Left lung (tissue), 14 donors: ENCODE measurements around the gene TLR6. TPM values are rescaled to one million over a fixed set of nuclear protein-coding genes. Genes with fewer than 3 reads are reported as not detected.

Experiments used
- ATAC-seq: fragments of 200-7000 bp; cut with Tn5 transposase; one replicate; pipeline ENCODE4 v1.9.1; 2020; ENCODE audit warnings: moderate library complexity
- DNase-seq, 4 donors: peaks; one replicate each; pipeline ENCODE4 v3.0.0-alpha.2; 2013 to 2020
- H3K27ac ChIP-seq, 2 donors: fragments of 200-600 bp; sonication (generic) in 1 of 2; one replicate each; pipeline versions ENCODE4 v1.5.0 to v1.8.0; 2020 to 2021
- H3K27me3 ChIP-seq, 2 donors: fragments of 200-600 bp; sonication (generic) in 1 of 2; one replicate each; pipeline versions ENCODE4 v1.5.0 to v1.8.0; 2020 to 2021
- H3K36me3 ChIP-seq, 2 donors: fragments of 200-600 bp; sonication (generic) in 1 of 2; one replicate each; pipeline versions ENCODE4 v1.5.0 to v1.8.0; 2020 to 2021
- H3K4me1 ChIP-seq, 2 donors: fragments of 200-600 bp; one replicate each; pipeline ENCODE4 v1.8.0; 2021
- H3K4me3 ChIP-seq, 2 donors: fragments of 200-600 bp; sonication (generic) in 1 of 2; one replicate each; pipeline versions ENCODE4 v1.5.0 to v1.8.0; 2020 to 2021; ENCODE audit warnings: mild to moderate bottlenecking in 1 of 2
- H3K9me3 ChIP-seq, 2 donors: fragments of 200-600 bp; sonication (generic) in 1 of 2; one replicate each; pipeline versions ENCODE4 v1.5.0 to v1.8.0; 2020 to 2021
- CTCF ChIP-seq, 2 donors: fragments of 200-600 bp; sonication (generic) in 1 of 2; IDR thresholded peaks; one replicate each; pipeline versions ENCODE4 v1.5.0 to v1.8.0; 2021; ENCODE audit warnings: antibody characterized with exemption in 2 of 2
- intact Hi-C, 2 donors: fragments of 100-400 bp; cut with DNase I; formaldehyde crosslinking; loops; one replicate each; pipeline versions ENCODE4 v1.11.2 to v1.14.2; 2022
- long read RNA-seq, 12 donors: library from polyadenylated mRNA in 2 of 12; unstranded in 2 of 12; transcript quantifications; one replicate each; pipeline ENCODE4 v2.0.0 and lab custom pipeline, GENCODE V29; 2019 to 2026
- polyA plus RNA-seq, 6 donors: library from polyadenylated mRNA; unstranded; fragments of 120-200 nt; gene quantifications; one replicate each; pipeline ENCODE4 v1.2.1, GENCODE V29; 2013; ENCODE audit not compliant: insufficient read length in 6 of 6
- total RNA-seq, 2 donors: library from RNA; stranded (reverse); fragmentation: NEBNext Ultra II Directional; extraction: Animal tissue kit (Norgen Biotek cat#: 25700); gene quantifications; one replicate each; pipeline ENCODE4 v1.2.1, GENCODE V29; 2021
- donor health status: DM: no; HTN: yes; CAD: no.
- donor health status: DM: no; HTN: no; CAD: no.

Gene TLR6
- total RNA-seq (10 to 100 TPM in 1 of 2 donors, 1 to 10 TPM in 1; 6.6 to 18.1 TPM), polyA plus RNA-seq (1 to 10 TPM in 5 of 6 donors, under 1 TPM in 1; 0.96 to 1.8 (median 1.4) TPM)
- long read RNA-seq, donor 1, partial matches to known transcripts: 0 of 1 reads
- long read RNA-seq, donor 1, other reads (novel, unspliced or antisense): 0 of 1 reads
- long read RNA-seq, donor 2: 0 reads
- long read RNA-seq, donor 3: 0 reads
- long read RNA-seq, donor 4: 0 reads
- long read RNA-seq, donor 5, partial matches to known transcripts: 7 of 8 reads
- long read RNA-seq, donor 5, other reads (novel, unspliced or antisense): 0 of 8 reads
- long read RNA-seq, donor 6, partial matches to known transcripts: 0 of 1 reads
- long read RNA-seq, donor 6, other reads (novel, unspliced or antisense): 0 of 1 reads
- long read RNA-seq, donor 7: 0 reads
- long read RNA-seq, donor 8: 0 reads
- long read RNA-seq, donor 9: 0 reads
- long read RNA-seq, donor 10: 0 reads
- long read RNA-seq, donor 11, partial matches to known transcripts: 0 of 1 reads
- long read RNA-seq, donor 11, other reads (novel, unspliced or antisense): 0 of 1 reads
- long read RNA-seq, donor 12, partial matches to known transcripts: 0 of 2 reads
- long read RNA-seq, donor 12, other reads (novel, unspliced or antisense): 0 of 2 reads

- TF ChIP-seq CTCF (IDR thresholded peaks at IDR 0.05): peak; percentile 70 to 81
- peak in 1 of 4 donors; percentile 57 for DNase-seq
- Histone ChIP-seq H3K27ac (peak within 1 kb of the TSS; percentile 74 to 97), H3K4me1 (peaks cover 9 to 51% of the 10 kb centered on the region in 2 donors), H3K36me3 (no peaks in the 10 kb centered on the region), H3K9me3 (peaks cover 0 to under 1% of the 10 kb centered on the region in 2 donors), H3K27me3 (no peaks in the 10 kb centered on the region), H3K4me3 (peak within 1 kb of the TSS; percentile 15 to 43)
- peak; percentile 83 for ATAC-seq
- intact Hi-C loops: no loop called here
Observed at GRCh38 chr4:38856524-38857337, at the start of gene TLR6. TSS of gene TLR6 (minus strand) at chr4:38856817. CDS start at chr4:38829473, 27,344 bp downstream.

- no peak for ATAC-seq
- Histone ChIP-seq H3K36me3 (peaks cover 0 to 59% of the 10 kb centered on the region in 2 donors), H3K27me3 (no peaks in the 10 kb centered on the region), H3K4me1 (no peaks in the 10 kb centered on the region), H3K9me3 (no peaks in the 10 kb centered on the region), H3K4me3 (no peak overlapping the region), H3K27ac (no peak overlapping the region)
- intact Hi-C loops: loop anchor here in 1 of 2 donors (10.0 kb wide), 1 partner anchor 229 kb away; no protein-coding TSS in a partner anchor
- no peak for TF ChIP-seq CTCF (IDR thresholded peaks at IDR 0.05)
- peak in 2 of 4 donors; percentile 13 to 51 for DNase-seq
Observed at GRCh38 chr4:38905652-38906385, 49.2 kb upstream of the TLR6 start.

GRCh38 chr4:38904682-38905081 is 48.1 kb upstream of the TLR6 start:
- intact Hi-C loops: loop anchor here in 1 of 2 donors (10.0 kb wide), 1 partner anchor 230 kb away; no protein-coding TSS in a partner anchor
- no peaks in the 10 kb centered on the region for H3K4me1 ChIP-seq

More at GRCh38 chr4:38904682-38905081, 48.1 kb upstream of the TLR6 start:
- Histone ChIP-seq H3K27me3 (no peaks in the 10 kb centered on the region), H3K36me3 (peaks cover 0 to 47% of the 10 kb centered on the region in 2 donors), H3K4me3 (no peak overlapping the region), H3K9me3 (no peaks in the 10 kb centered on the region), H3K27ac (no peak overlapping the region)
- no peak for DNase-seq
- ATAC-seq: no peak
- no peak for TF ChIP-seq CTCF (IDR thresholded peaks at IDR 0.05)
